Tibial nerve (tissue), 4 donors: ENCODE measurements around the gene ZNF385B. TPM values are rescaled to one million over a fixed set of nuclear protein-coding genes. Genes with fewer than 3 reads are reported as not detected.

ENCODE experiments used
- DNase-seq, 2 donors: peaks; one replicate each; pipeline ENCODE4 v3.0.0-alpha.2; 2019; ENCODE audit warnings: low spot score in 2 of 2
- H3K27ac ChIP-seq, 4 donors: fragments of 200-600 bp; sonication (generic) in 3 of 4; one replicate each; pipeline ENCODE4 v1.5.1; 2017 to 2019; ENCODE audit warnings: mild to moderate bottlenecking in 1 of 4
- H3K27me3 ChIP-seq, 2 donors: fragments of 200-600 bp; sonication (generic) in 1 of 2; one replicate each; pipeline versions ENCODE4 v1.5.1 to v1.6.0; 2017 to 2019
- H3K36me3 ChIP-seq, 3 donors: fragments of 200-600 bp; sonication (generic); one replicate each; pipeline ENCODE4 v1.5.1; 2018 to 2019
- H3K4me1 ChIP-seq, 4 donors: fragments of 200-600 bp; sonication (generic) in 3 of 4; one replicate each; pipeline ENCODE4 v1.5.1; 2017 to 2019
- H3K4me3 ChIP-seq, 4 donors: fragments of 200-600 bp; sonication (generic) in 3 of 4; one replicate each; pipeline ENCODE4 v1.5.1; 2017 to 2019; ENCODE audit warnings: mild to moderate bottlenecking in 1 of 4, moderate library complexity in 1 of 4
- H3K9me3 ChIP-seq, 4 donors: fragments of 200-600 bp; sonication (generic) in 3 of 4; one replicate each; pipeline ENCODE4 v1.5.1; 2017 to 2019
- EP300 ChIP-seq, 2 donors: sonication (generic); formaldehyde crosslinking; IDR thresholded peaks; one replicate each; pipeline ENCODE4 v1.6.1; 2017; ENCODE audit warnings: antibody characterized with exemption in 2 of 2, mild to moderate bottlenecking in 1 of 2
- POLR2A ChIP-seq, 2 donors: fragments of 450-650 bp; IDR thresholded peaks; one replicate each; pipeline ENCODE4 v1.6.1; 2017; ENCODE audit warnings: antibody characterized with exemption in 2 of 2, mild to moderate bottlenecking in 2 of 2, moderate library complexity in 2 of 2
- WGBS, 2 donors: methylation state at CpG; one replicate each; pipeline ENCODE4 v1.1.5; 2018; 5-methylcytosine and 5-hydroxymethylcytosine counted together
- total RNA-seq, 4 donors: library from RNA; depleted of rRNA; stranded (reverse); fragments of >200 nt; gene quantifications; one replicate each; pipeline ENCODE4 v1.1.0, GENCODE V29; 2016
- TF ChIP-seq, protein P1 (sequence below), 5 experiments: fragments of 200-600 bp in 3 of 5; fragments of 450-650 bp in 2 of 5; sonication (generic) in 3 of 5; IDR thresholded peaks; one replicate each; pipeline ENCODE4 v1.5.1; 2016 to 2019; ENCODE audit warnings: antibody characterized with exemption in 5 of 5, mild to moderate bottlenecking in 3 of 5, moderate library complexity in 2 of 5

Gene ZNF385B
- total RNA-seq, 4 donors from 2014 or later = 1.2 to 3.9 (median 2.6) TPM

DNA sequence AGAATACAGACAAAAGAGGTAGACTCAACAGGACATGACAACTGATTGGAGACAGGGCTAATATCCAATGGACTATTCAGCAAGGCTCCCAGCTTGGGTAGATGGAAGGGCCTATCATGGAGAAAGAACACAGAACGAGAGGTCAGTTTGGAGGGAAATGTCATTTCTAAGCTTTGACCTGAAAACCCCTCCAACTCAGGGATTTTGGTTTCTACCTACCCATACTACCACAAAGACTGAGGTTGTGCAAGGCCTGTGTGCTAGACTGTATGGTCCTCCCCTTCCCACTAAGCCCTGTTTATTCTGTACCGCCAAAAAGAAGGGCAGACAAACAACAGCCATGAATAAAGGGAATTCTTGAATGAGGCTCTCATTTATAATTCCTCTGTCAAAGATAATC lies 288.9 kb downstream of the ZNF385B start:
- H3K27me3 ChIP-seq = no peaks in the 10 kb centered on the region
- TF ChIP-seq EP300 (IDR thresholded peaks at IDR 0.05) = no peak
- TF ChIP-seq, protein P1, sequence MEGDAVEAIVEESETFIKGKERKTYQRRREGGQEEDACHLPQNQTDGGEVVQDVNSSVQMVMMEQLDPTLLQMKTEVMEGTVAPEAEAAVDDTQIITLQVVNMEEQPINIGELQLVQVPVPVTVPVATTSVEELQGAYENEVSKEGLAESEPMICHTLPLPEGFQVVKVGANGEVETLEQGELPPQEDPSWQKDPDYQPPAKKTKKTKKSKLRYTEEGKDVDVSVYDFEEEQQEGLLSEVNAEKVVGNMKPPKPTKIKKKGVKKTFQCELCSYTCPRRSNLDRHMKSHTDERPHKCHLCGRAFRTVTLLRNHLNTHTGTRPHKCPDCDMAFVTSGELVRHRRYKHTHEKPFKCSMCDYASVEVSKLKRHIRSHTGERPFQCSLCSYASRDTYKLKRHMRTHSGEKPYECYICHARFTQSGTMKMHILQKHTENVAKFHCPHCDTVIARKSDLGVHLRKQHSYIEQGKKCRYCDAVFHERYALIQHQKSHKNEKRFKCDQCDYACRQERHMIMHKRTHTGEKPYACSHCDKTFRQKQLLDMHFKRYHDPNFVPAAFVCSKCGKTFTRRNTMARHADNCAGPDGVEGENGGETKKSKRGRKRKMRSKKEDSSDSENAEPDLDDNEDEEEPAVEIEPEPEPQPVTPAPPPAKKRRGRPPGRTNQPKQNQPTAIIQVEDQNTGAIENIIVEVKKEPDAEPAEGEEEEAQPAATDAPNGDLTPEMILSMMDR (IDR thresholded peaks at IDR 0.05) = no peak
- TF ChIP-seq POLR2A (IDR thresholded peaks at IDR 0.05) = no peak
- no peak overlapping the region for H3K27ac ChIP-seq
- no peaks in the 10 kb centered on the region for H3K36me3 ChIP-seq
- 84 to 88% methylated on average over 2 of the region's 2 CpGs for WGBS, 2 donors
- no peaks in the 10 kb centered on the region for H3K9me3 ChIP-seq
- H3K4me3 ChIP-seq = no peak overlapping the region
- peaks cover 0 to 6% (median 0%) of the 10 kb centered on the region in 4 donors for H3K4me1 ChIP-seq
- DNase-seq = no peak

DNA sequence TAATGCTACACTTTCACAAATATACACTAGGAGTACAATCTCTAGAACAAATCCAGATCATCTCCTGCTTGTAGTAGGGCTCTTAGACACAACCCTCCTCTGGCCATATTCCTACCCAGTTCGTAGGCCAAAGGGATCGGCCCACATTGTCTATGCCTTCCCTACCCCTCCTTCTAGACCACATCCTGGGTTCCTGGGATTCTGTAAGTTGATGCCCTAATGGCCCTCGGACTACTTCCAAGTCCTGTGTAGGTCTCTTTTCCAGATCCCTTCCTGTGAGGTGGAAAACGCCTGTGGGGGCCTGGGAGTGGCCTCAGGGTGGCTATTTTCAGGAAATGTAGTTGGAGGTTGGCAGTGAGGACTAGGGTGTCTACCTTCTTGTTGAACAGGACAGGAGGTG lies 289.7 kb downstream of the ZNF385B start:
- no peak overlapping the region for H3K4me3 ChIP-seq
- peaks cover 0 to 6% (median 0%) of the 10 kb centered on the region in 4 donors for H3K4me1 ChIP-seq
- no peaks in the 10 kb centered on the region for H3K36me3 ChIP-seq
- peak overlapping the region in 1 of 4 donors; percentile 57 for H3K27ac ChIP-seq
- H3K9me3 ChIP-seq = no peaks in the 10 kb centered on the region
- no peak for DNase-seq
- TF ChIP-seq EP300 (IDR thresholded peaks at IDR 0.05) (no peak), POLR2A (IDR thresholded peaks at IDR 0.05) (no peak)
- TF ChIP-seq, protein P1 (IDR thresholded peaks at IDR 0.05) = no peak
- 83 to 84% methylated on average over 4 of the region's 4 CpGs for WGBS, 2 donors
- no peaks in the 10 kb centered on the region for H3K27me3 ChIP-seq

DNA sequence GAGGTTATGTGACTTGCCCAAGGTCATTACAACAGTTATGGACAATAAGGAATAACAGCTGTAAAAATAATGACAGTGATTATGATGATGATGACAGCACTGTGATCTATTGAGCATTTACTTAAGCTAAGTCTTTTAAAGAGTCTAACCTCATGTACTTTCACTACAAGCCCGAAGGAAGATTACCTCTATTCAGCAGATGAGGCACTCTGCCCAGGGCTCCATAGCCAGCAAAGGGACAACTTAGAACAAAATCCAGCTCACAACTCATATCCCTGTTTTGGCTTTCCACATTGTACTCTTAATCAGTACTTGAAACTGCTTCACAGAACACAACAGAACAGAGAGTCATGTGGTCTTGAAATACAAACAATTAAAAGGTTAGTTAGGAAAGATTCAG lies 290.2 kb downstream of the ZNF385B start:
- Histone ChIP-seq H3K27me3 (no peaks in the 10 kb centered on the region), H3K36me3 (no peaks in the 10 kb centered on the region), H3K27ac (peak overlapping the region in 1 of 4 donors; percentile 57), H3K4me1 (peaks cover 0 to 6% (median 0%) of the 10 kb centered on the region in 4 donors), H3K9me3 (no peaks in the 10 kb centered on the region), H3K4me3 (no peak overlapping the region)
- WGBS, 2 donors = 39 to 46% methylated on average over 1 of the region's 1 CpG
- DNase-seq = no peak
- TF ChIP-seq POLR2A (IDR thresholded peaks at IDR 0.05) (no peak), EP300 (IDR thresholded peaks at IDR 0.05) (no peak)
- TF ChIP-seq, protein P1 (IDR thresholded peaks at IDR 0.05) = no peak

DNA sequence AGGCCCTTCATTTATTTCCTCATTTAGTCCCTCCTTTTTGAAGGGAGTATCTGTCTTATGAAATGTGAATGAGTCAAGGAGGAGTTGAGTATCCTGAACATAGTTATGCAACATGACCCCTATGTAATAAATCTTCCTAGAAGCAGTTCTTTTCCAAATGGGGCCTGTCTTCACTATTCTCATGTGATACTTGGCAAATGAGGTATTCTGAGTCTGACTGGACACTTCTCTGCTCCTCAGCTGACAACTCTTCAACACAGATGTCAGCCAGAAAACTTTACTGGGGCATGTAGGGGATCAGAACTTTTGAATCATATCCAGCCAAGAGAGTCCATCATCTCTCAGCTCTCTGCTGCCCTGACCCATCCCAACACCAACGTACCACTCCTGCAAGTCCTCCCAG lies 291.6 kb downstream of the ZNF385B start:
- peak overlapping the region in 1 of 4 donors; percentile 66 for H3K27ac ChIP-seq
- H3K36me3 ChIP-seq = no peaks in the 10 kb centered on the region
- peaks cover 0 to 6% (median 0%) of the 10 kb centered on the region in 4 donors for H3K4me1 ChIP-seq
- H3K9me3 ChIP-seq = no peaks in the 10 kb centered on the region
- no peak overlapping the region for H3K4me3 ChIP-seq
- 44 to 48% methylated on average over 1 of the region's 1 CpG for WGBS, 2 donors
- peak in 1 of 2 donors; percentile 44 for DNase-seq
- no peaks in the 10 kb centered on the region for H3K27me3 ChIP-seq
- peak in 1 of 2 donors; percentile 84 for TF ChIP-seq EP300 (IDR thresholded peaks at IDR 0.05)
- TF ChIP-seq, protein P1 (IDR thresholded peaks at IDR 0.05) = no peak

DNA sequence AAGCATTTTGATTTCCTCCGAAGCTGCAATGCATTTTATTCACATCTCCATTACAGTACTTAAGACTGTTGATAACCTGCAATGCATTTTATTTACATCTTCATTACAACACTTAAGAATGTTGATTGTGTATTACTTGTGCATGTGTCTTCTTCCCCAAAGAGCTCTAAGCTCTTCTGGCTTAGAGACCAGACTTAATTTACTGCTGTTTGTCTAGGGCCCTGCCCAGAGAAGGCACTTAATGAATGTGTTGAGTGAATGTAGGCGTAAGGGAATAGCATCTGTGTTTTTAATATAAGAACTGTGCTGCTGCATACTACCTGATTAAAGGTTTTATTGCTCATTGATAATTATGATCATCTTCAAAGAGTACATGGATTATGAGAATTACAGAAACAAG lies 295.6 kb downstream of the ZNF385B start:
- H3K9me3 ChIP-seq = no peaks in the 10 kb centered on the region
- peaks cover 0 to 6% (median 0%) of the 10 kb centered on the region in 4 donors for H3K4me1 ChIP-seq
- no peak for DNase-seq
- H3K4me3 ChIP-seq = no peak overlapping the region
- no peaks in the 10 kb centered on the region for H3K36me3 ChIP-seq
- WGBS, 2 donors = 40 to 69% methylated on average over 2 of the region's 2 CpGs
- TF ChIP-seq, protein P1 (IDR thresholded peaks at IDR 0.05) = no peak
- TF ChIP-seq POLR2A (IDR thresholded peaks at IDR 0.05) = no peak
- TF ChIP-seq EP300 (IDR thresholded peaks at IDR 0.05) = no peak
- no peaks in the 10 kb centered on the region for H3K27me3 ChIP-seq
- H3K27ac ChIP-seq = no peak overlapping the region
